Measurements from ENCODE around the gene CBFA2T3. TPM values are rescaled to one million over a fixed set of nuclear protein-coding genes. Genes with fewer than 3 reads are reported as not detected.

CBFA2T3 gene
- total RNA-seq, 1 donor from 2014 or later: 4.6 TPM

DNA sequence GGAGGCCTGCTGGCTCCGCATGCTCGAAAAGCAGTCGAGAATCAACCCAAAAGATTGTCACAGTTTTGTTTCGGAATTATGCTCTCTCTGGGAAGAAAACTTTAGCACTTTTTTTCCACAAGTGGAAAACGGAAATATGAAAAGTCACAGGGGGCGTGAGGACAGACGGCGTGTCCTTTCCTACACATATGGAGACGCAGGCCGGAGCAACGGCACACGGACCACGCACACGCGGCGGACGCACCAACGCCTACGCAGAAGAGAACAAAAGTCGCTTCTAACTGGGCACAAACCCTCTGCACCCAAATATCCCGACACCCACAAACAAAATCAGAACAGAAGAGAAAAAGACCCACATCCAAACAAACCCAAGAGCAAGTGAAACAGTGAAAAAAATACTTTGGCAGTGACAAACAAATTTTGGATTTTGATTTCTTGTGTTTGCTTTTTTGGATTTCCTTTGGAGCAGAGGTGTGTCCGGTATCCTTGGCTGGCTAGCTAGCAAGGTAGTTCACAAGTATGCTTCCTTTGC lies 101.2 kb downstream of the CBFA2T3 start:
- no peak overlapping the region for H3K4me3 Mint-ChIP-seq
- DNase-seq (ENCODE audit: low read depth, low spot score): no peak
- H3K4me1 Mint-ChIP-seq: no peaks in the 10 kb centered on the region
- H3K36me3 Mint-ChIP-seq (ENCODE audit: low read depth): no peaks in the 10 kb centered on the region
- TF ChIP-seq, protein P1, sequence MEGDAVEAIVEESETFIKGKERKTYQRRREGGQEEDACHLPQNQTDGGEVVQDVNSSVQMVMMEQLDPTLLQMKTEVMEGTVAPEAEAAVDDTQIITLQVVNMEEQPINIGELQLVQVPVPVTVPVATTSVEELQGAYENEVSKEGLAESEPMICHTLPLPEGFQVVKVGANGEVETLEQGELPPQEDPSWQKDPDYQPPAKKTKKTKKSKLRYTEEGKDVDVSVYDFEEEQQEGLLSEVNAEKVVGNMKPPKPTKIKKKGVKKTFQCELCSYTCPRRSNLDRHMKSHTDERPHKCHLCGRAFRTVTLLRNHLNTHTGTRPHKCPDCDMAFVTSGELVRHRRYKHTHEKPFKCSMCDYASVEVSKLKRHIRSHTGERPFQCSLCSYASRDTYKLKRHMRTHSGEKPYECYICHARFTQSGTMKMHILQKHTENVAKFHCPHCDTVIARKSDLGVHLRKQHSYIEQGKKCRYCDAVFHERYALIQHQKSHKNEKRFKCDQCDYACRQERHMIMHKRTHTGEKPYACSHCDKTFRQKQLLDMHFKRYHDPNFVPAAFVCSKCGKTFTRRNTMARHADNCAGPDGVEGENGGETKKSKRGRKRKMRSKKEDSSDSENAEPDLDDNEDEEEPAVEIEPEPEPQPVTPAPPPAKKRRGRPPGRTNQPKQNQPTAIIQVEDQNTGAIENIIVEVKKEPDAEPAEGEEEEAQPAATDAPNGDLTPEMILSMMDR (conservative IDR thresholded peaks at IDR 0.05): no peak
- no peaks in the 10 kb centered on the region for H3K9me3 Mint-ChIP-seq
- peak overlapping the region; percentile 21 for H3K27ac Mint-ChIP-seq (ENCODE audit: unreplicated experiment)
- H3K27me3 Mint-ChIP-seq (ENCODE audit: low read depth): no peaks in the 10 kb centered on the region

DNA sequence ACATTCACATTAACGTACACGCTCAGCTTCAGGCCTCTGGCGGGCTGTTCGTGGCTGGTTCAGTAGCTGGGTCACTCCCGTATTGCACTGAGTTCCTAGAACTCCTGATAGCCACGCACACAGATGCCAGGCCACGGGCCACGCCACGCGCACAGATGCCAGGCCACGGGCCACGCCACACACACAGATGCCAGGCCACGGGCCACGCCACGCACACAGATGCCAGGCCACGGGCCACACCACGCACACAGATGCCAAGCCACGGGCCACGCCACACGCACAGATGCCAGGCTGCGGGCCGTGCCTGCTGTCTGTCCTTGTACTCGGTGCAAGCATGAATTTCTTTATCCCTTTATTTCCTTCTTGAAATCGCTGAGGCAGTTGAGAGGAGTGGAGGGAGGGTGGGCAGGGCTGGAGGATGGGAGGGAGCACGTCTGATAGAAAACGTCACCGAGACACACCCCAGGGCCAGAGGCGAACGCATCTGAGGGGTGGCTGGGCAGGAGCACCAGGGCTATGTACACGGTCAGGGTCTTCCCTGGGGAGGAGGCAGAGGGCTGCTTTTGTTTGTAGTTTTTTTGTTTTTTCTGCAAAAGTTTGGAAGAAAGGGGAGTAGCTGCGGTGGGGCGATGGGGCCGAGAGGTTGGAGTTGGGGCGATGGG lies 101.9 kb downstream of the CBFA2T3 start:
- H3K4me1 Mint-ChIP-seq: no peaks in the 10 kb centered on the region
- TF ChIP-seq, protein P1 (conservative IDR thresholded peaks at IDR 0.05): no peak
- H3K9me3 Mint-ChIP-seq: no peaks in the 10 kb centered on the region
- DNase-seq (ENCODE audit: low read depth, low spot score): no peak
- peak overlapping the region; percentile 35 for H3K27ac Mint-ChIP-seq (ENCODE audit: unreplicated experiment)
- no peak overlapping the region for H3K4me3 Mint-ChIP-seq
- no peaks in the 10 kb centered on the region for H3K36me3 Mint-ChIP-seq (ENCODE audit: low read depth)
- no peaks in the 10 kb centered on the region for H3K27me3 Mint-ChIP-seq (ENCODE audit: low read depth)

GRCh38 chr16:88872650-88873331 lies 104.2 kb downstream of the CBFA2T3 start:
- Mint-ChIP-seq H3K27ac (ENCODE audit: unreplicated experiment) (no peak overlapping the region), H3K4me1 (no peaks in the 10 kb centered on the region), H3K9me3 (no peaks in the 10 kb centered on the region), H3K36me3 (ENCODE audit: low read depth) (no peaks in the 10 kb centered on the region), H3K4me3 (no peak overlapping the region), H3K27me3 (ENCODE audit: low read depth) (no peaks in the 10 kb centered on the region)
- TF ChIP-seq, protein P1 (conservative IDR thresholded peaks at IDR 0.05): no peak
- no peak for DNase-seq (ENCODE audit: low read depth, low spot score)

DNA sequence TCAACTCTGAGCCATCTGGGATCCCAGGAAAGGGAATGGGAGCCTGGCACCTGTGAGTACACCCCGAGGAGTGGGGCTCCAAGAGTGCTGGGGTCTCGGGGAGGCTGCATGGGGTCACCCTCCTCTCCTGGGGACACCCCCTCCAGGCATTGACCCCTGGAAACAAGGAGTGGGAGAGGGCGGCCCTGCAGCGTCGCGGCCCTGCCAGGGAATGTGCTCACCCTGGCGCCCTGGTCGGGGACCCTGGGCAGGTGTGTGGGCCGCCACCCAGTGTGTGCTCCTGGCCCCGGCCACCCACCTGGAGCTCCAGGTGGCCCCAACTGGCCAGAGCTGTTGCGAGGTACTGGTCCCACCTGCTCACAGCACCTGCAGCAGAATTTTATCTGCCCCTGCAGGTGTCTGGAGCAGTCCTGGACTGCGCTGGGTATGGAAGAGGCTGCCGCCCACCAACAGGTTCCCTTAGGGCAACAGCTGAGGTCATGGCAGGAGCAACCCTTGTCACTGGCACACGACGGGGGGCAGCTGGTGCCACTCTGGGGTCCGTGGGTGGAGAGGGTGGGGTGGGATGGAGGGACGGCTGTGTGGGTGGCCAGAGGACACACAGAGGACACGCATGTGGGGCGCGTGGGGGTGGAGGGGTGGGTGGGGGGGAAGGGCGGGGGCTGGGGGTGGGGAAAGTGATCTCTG lies 105.1 kb downstream of the CBFA2T3 start:
- no peak for DNase-seq (ENCODE audit: low read depth, low spot score)
- H3K27ac Mint-ChIP-seq (ENCODE audit: unreplicated experiment): no peak overlapping the region
- H3K36me3 Mint-ChIP-seq (ENCODE audit: low read depth): no peaks in the 10 kb centered on the region
- no peaks in the 10 kb centered on the region for H3K4me1 Mint-ChIP-seq
- H3K9me3 Mint-ChIP-seq: no peaks in the 10 kb centered on the region
- H3K27me3 Mint-ChIP-seq (ENCODE audit: low read depth): no peaks in the 10 kb centered on the region
- H3K4me3 Mint-ChIP-seq: no peak overlapping the region
- TF ChIP-seq, protein P1 (conservative IDR thresholded peaks at IDR 0.05): no peak

DNA sequence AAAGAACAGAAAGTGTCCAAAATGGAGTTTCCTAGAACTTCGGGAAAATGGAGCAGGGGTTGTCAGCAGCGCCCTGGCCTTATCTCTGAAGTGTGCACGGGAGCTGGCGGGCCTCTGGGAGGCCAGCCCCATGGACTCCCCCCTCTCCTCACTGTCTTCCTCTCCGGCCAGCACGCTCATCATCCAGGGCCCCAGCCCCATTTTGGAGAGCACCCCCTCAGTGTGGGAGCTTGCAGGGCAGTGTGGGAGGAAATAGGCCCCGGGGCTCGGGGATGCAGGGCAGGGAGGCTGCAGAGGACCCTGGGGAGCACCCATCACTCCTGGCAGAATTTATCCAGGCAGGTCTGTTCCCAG lies 105.7 kb downstream of the CBFA2T3 start:
- Mint-ChIP-seq H3K27ac (ENCODE audit: unreplicated experiment) (no peak overlapping the region), H3K36me3 (ENCODE audit: low read depth) (no peaks in the 10 kb centered on the region), H3K4me1 (no peaks in the 10 kb centered on the region), H3K4me3 (no peak overlapping the region), H3K9me3 (no peaks in the 10 kb centered on the region), H3K27me3 (ENCODE audit: low read depth) (no peaks in the 10 kb centered on the region)
- TF ChIP-seq, protein P1 (conservative IDR thresholded peaks at IDR 0.05): no peak
- DNase-seq (ENCODE audit: low read depth, low spot score): no peak

Data from neural crest cell (in vitro differentiated cells).